ENCODE data around the gene PLCD3.
A peak's percentile ranks its signal among the peaks of the same experiment; 100 is the strongest.

Gene PLCD3

GRCh38 chr17:45136846-45137560, 4.7 kb upstream of the PLCD3 start:
- peak overlapping the region; percentile 98; the same call in 1 of the 2 replicates for H3K4me2 ChIP-seq
- no peak overlapping the region for H3K4me3 ChIP-seq (IDR thresholded peaks at IDR 0.05; ENCODE audit: insufficient read depth, low read depth, low read length)
- no peak overlapping the region for H2AFZ ChIP-seq (ENCODE audit: low read depth)

GRCh38 chr17:45135978-45136791, 3.9 kb upstream of the PLCD3 start:
- no peak for TF ChIP-seq CTCF (conservative IDR thresholded peaks at IDR 0.05; ENCODE audit: low read depth, low read length)
- peak overlapping the region; percentile 72 for H2AFZ ChIP-seq (ENCODE audit: low read depth)

More at GRCh38 chr17:45136846-45137560, 4.7 kb upstream of the PLCD3 start:
- Histone ChIP-seq H3K36me3 (ENCODE audit: insufficient read depth) (no peaks in the 10 kb centered on the region), H3K9ac (no peak overlapping the region), H4K20me1 (ENCODE audit: insufficient read depth) (no peaks in the 10 kb centered on the region), H3K27me3 (ENCODE audit: insufficient read depth, low read depth) (no peaks in the 10 kb centered on the region), H3K79me2 (ENCODE audit: insufficient read depth, low read depth) (no peaks in the 10 kb centered on the region), H3K4me1 (ENCODE audit: low read depth, poor library complexity, severe bottlenecking) (peaks cover 9% of the 10 kb centered on the region), H3K27ac (no peak overlapping the region)
- TF ChIP-seq CTCF (conservative IDR thresholded peaks at IDR 0.05; ENCODE audit: low read depth, low read length) = no peak

GRCh38 chr17:45135192-45135977, 3.1 kb upstream of the PLCD3 start, which contains the start of gene ACBD4:
Gene ACBD4 (plus strand): TSS chr17:45135687. CDS start chr17:45136145, 458 bp downstream.
- Histone ChIP-seq H4K20me1 (ENCODE audit: insufficient read depth) (no peaks in the 10 kb centered on the region), H3K79me2 (ENCODE audit: insufficient read depth, low read depth) (no peaks in the 10 kb centered on the region), H3K27me3 (ENCODE audit: insufficient read depth, low read depth) (no peaks in the 10 kb centered on the region), H3K36me3 (ENCODE audit: insufficient read depth) (no peaks in the 10 kb centered on the region), H3K4me1 (ENCODE audit: low read depth, poor library complexity, severe bottlenecking) (peaks cover 12% of the 10 kb centered on the region), H3K9ac (peak within 1 kb of the TSS; percentile 48; the same call in 1 of the 2 replicates), H3K27ac (peak within 1 kb of the TSS; percentile 17; the same call in 1 of the 2 replicates), H2AFZ (ENCODE audit: low read depth) (peak within 1 kb of the TSS; percentile 72), H3K4me3 (IDR thresholded peaks at IDR 0.05; ENCODE audit: insufficient read depth, low read depth, low read length) (peak within 1 kb of the TSS; percentile 35), H3K4me2 (peak within 1 kb of the TSS; percentile 98)
- TF ChIP-seq CTCF (conservative IDR thresholded peaks at IDR 0.05; ENCODE audit: low read depth, low read length) = peak; percentile 100

More at GRCh38 chr17:45135978-45136791, 3.9 kb upstream of the PLCD3 start:
- H3K36me3 ChIP-seq (ENCODE audit: insufficient read depth) = no peaks in the 10 kb centered on the region
- peaks cover 12% of the 10 kb centered on the region for H3K4me1 ChIP-seq (ENCODE audit: low read depth, poor library complexity, severe bottlenecking)
- peak overlapping the region; percentile 48; the same call in 1 of the 2 replicates for H3K9ac ChIP-seq
- no peaks in the 10 kb centered on the region for H4K20me1 ChIP-seq (ENCODE audit: insufficient read depth)
- H3K27me3 ChIP-seq (ENCODE audit: insufficient read depth, low read depth) = no peaks in the 10 kb centered on the region
- H3K79me2 ChIP-seq (ENCODE audit: insufficient read depth, low read depth) = no peaks in the 10 kb centered on the region
- H3K27ac ChIP-seq = peak overlapping the region; percentile 17; the same call in 1 of the 2 replicates
- H3K4me3 ChIP-seq (IDR thresholded peaks at IDR 0.05; ENCODE audit: insufficient read depth, low read depth, low read length) = peak overlapping the region; percentile 35
- peak overlapping the region; percentile 98 for H3K4me2 ChIP-seq
